GM20431 (cell line): ENCODE measurements around the gene ARHGEF28.

Experiments
- in situ Hi-C: fragments of 300-500 bp; cut with MseI, MboI; formaldehyde crosslinking; loops from one replicate; pipeline ENCODE4 v1.15.0; 2020; ENCODE audit warnings: low sequenced_read_pairs; ENCODE audit not compliant: unreplicated experiment

The ARHGEF28 gene

DNA sequence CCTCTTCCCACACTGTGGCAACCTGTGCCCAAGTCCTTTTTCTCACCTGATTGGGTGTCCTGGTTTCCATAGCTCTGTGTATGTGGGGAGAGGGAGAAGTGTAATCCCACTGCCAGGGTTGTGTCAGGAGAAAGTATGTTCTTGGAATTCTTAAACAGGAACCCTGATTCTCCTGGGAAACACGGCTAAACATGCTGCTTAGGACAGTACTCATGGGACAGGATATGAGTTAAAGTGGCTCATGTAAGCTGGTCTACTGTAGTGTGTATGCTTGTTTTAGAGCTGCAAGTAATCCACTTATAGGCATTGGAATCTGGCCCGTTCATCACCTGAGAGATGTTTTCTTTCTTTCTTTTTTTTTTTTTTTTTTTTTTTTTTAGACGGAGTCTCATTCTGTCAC is 23.9 kb downstream of the ARHGEF28 start:
- in situ Hi-C loops = no loop called here

DNA sequence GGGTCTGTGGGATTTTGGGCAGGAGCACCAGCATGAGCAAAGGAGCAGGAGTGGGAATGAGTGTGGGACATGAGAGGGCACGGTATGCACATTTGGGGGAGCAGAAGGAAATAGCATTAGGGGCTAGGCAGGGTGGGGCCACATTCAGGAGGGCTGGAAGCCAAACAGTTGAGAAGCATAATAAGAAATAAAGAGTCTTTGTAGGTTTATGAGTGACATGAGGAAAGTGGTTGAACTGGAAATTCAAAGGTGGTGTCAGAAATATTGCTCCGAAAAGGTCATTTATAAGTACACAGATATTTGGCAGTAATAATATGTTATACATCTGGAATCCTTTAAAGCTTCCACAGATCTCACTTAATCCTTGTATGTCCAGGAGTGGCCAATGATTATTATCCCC is 26.4 kb downstream of the ARHGEF28 start:
- in situ Hi-C loops = no loop called here

DNA sequence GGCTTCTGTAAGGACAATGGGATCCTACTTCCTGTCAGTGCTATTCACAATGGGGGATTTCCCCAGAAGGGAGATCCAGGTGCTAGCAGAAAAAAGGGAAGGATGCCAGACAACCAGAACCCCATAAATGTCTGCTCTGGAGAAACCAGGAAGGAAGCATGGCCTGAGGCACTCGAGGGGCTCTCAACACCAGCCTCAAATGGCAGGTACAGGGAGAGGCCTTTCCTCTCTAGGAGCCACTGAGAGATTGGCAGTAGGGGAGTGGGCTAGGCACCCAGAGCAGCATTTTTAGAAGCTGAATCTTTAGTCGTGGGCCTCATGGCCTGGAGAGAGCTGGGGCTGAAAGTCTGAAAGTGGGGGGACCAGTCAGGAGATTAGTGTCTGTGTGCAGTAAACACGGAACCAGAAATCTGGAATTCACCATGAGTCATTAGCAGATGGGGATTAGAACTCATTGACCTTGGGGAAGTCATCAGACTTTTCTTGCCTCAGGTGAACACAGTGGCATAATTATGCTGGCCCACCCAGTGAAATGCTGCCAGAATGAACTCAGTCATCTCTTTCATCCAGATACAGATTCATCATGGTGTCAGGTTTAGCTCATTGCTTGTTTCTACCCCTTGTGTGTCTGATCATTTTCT is 28.3 kb downstream of the ARHGEF28 start:
- in situ Hi-C loops = no loop called here

DNA sequence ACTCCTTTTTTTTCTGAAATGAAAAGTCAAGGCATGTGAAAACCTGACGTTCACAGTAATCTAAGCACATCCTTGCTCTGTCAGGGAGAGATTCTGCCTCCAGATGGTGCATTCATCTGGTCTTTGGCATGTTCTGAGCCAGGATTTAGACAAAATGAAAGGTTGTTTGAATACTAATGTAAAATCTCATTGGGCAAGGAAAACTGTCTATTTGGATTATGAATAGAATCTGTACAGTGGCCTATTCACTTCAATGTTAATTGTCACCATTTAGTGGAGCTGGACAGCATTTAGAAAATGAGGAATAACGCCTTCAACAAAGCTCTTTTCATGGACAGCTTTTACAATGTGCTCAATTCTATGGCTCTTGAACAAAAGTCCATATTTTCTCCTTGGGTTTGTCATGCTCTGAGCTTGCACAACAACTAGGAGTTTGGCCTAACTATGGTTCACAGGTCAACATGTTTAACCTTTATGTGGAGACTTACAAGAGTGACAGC is 28.9 kb downstream of the ARHGEF28 start:
- in situ Hi-C loops = no loop called here

DNA sequence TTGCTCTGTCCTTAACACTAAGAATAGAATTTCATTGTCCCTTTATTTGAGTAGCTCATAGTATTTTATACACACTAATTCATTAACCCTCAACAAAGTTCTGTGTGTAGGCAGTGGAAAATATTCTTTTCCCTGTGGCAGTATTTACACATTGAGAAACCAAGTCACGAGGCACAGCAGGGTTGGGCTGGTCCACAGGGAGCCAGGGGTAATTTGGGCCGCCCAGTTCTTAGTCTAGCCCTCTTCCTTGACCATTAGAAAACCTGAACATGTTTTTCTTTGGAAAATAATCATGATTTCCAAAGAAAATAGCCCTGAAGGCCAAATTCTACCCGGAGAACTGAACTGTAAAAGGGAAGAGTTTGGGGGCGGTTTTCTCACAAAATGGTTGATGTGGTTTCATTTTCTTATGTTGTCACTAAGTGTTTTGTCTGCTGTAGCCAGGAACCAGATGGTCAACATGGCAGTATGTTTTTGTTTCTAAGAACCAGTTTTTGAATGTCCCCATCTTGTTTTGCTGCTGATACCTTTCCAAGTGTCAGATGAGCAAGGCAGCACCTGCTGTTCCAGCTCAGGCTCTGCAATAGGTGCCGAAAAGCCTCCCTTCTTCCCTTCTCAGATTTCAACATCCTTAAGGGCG is 29.6 kb downstream of the ARHGEF28 start:
- in situ Hi-C loops = no loop called here

DNA sequence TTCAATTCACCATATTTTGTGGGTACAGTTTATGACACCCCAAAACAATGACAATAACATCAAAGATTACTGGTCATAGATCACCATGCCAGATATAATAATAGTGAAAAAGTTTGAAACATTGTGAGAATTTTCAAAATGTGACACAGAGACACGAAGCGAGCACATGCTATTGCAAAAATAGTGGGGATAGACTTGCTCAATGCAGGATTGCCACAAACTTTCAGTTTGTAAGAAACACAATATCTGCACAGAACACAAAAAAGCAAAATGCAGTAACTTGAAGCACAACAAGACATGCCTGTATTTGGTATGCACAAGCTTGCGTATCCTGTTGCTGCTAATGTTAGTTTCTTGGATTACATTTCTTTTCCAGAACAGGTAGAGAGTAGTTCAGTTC is 35.8 kb downstream of the ARHGEF28 start:
- in situ Hi-C loops = no loop called here

DNA sequence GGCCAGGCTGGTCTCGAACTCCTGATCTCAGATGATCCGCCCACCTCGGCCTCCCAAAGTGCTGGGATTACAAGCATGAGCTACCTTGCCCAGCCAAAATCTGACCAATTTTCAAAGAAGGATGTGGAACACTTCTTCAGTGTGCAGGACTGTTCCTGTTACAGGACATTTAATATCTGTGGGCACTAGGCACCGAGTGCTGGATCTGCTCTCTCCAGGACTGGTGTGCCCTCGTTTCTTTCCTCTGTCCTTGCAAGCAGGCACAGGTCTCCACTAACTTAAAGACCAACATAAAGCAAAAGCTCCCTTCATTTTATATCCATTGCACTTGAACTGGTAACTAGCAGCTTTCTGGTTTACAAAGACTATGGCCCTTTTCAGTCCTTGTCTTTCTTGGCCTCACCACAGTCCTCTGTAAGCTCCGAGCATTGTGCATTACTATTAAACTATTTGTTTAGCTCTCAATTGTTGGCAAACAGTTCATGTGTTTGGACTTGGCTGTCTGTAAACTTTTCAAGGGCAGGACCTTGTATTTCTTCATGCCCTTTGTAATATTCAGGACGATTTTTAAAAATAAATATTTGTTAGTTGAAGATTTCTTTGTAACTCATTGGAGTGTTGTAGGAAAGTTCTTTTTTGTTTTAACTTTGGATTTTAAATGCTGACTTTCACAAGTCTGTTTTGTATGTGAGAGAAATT is 37.3 kb downstream of the ARHGEF28 start:
- in situ Hi-C loops = no loop called here

DNA sequence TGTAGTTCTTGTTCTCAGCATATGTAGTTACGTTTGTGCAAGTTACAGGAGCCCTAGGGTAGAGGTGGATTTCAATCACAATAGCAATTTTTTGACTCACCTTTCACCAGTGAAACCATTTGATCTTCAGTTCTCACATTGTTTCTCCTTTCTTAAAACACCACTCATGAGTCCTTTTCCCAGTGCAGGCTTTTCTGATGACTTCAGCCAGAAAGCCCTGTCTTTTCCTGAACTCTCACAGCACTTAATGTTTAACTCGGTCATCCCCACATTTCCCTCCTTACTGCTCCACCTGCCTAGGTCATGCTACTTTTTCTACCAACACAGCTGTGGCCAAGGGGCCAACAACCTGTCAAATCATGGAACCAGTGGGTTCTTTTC is 37.9 kb downstream of the ARHGEF28 start:
- in situ Hi-C loops = no loop called here

DNA sequence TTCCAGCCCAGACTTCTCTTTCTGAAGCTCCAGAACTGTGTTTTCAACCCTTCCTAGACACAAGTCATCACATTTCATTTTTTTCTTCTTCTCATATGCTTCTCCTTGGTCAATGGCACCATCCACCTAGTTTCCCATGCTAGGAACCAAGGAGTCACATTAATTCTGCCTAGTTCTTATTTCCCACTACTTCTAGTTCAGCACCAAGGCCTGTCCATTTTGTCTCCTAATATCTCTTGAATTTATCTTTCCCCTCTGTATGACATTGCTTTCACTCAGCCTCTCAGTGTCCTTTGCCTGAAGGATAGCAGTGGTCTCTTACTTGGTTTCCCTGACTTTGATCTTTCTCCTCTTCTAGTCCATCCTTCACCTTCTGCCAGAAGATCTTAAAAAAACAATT is 38.8 kb downstream of the ARHGEF28 start:
- in situ Hi-C loops = no loop called here

DNA sequence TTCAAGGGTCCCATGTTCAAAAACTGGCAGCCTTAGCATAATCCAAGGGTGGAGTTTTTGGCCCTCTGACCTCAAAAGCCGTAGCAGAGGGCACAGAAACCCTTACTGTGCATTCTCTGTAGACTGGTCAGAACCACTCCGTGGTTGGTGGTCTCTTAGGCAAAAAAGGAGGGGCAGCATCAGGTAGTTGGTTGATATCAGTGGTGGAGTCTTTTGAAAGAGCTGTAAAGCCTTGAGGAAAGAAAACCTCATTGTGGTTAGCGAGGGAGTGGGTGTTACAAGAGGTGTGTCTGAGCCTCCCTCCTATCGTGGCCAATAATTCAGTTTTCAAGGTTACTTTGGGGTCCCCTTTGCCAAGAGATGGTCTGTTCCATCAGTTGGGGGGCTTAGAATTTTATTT is 40.9 kb downstream of the ARHGEF28 start:
- in situ Hi-C loops = no loop called here

DNA sequence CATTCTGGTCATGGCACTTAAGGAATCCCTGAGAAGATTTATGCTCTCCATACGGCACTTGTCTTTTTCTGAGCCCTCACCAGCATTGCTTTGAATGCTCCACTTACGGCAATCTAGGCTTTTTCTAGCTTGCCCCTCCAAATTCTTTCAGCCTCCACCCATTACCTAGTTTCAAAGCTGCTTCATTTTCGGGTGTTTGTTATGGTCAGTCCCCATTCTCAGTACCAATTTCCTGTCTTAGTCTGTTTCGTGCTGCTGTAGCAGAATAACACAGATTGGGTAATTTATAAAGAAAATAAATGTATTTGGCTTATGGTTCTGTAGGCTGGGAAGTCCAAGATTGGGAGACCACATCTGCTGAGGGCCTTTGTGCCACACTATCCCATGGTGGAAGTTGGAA is 42.0 kb downstream of the ARHGEF28 start:
- in situ Hi-C loops = no loop called here

DNA sequence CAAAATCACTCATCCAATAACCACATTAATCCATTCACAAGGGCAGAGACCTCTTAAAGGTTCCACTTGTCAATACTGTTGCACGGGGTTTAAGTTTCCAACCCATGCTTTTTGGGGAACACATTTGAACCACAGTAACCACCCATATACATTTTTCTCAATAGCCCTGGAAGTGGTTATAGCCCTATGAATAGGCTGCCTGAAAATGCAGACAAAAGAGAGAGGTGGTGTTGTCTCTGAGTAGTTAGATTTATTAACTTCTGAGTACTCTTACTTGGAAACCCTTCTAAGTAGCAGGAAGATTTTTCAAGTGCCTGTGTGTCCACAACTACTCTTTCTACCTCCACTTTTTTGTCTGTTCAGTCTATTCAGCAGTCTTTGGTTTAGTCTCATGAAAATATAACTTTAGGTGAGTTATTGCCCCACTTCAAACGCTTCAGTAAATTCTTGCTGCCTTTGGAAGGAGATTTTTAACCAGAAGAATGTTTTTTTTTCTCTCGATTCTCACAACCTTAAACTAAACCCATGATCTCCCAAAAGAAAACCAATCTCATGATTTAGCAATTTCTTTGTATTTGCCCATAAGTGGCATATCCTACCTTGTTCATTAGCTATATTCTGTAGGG is 42.6 kb downstream of the ARHGEF28 start:
- in situ Hi-C loops = no loop called here

DNA sequence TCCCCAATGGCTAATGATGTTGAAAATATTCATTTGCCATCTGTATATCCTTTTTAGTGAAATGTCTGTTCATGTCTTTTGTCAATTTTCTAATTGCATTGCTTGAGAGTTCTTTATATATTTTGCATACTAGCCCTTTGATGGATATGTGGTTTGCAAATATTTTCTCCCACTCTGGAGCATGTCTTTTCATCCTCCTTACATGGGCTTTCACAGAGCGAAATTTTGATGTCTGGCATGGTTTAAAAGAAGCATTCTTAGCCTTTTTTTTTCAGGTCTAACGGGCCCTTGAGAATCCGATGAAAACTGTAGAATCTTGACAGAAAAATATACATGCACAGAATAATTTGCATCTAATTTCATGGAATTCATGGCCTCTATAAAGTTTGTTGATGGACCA is 44.7 kb downstream of the ARHGEF28 start:
- in situ Hi-C loops = no loop called here

DNA sequence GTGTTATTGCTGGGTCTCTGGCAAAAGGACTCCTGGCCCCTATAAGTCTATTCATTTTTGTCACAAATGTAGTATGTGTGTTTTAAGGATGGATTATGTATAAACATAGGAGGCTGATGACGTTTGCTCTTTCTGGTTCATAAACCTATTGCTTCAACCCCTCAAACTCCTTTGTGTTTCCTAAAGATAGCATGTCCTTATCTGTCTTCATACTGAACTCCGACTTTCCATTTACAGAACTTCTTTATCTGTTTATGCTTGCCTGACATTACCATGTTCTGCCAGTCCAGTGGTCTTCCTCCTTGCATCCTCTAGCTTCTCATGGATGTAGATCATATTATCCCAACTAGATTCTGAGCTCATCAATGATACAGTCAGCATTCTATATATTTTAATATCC is 46.1 kb downstream of the ARHGEF28 start:
- in situ Hi-C loops = no loop called here

DNA sequence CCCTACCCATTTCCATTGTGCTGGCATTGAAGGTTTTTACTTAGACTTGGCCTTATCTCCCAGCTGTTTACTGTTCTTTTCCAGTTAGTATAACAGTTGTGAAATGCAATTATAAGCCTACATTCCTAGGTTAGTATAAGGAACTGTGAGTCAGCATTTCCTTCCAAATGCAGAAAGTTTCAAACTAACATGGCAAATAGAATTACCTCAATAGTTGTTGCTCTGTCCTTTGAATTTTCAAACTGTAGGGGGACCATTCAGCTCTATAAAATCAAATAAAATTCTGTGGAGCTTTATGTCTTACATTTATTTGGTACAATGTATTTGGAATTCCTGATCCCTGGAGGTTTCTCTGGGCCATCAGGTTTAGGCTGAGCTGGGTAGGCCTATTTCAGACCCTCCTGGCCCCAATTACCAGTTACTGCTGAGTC is 47.2 kb downstream of the ARHGEF28 start:
- in situ Hi-C loops = no loop called here

DNA sequence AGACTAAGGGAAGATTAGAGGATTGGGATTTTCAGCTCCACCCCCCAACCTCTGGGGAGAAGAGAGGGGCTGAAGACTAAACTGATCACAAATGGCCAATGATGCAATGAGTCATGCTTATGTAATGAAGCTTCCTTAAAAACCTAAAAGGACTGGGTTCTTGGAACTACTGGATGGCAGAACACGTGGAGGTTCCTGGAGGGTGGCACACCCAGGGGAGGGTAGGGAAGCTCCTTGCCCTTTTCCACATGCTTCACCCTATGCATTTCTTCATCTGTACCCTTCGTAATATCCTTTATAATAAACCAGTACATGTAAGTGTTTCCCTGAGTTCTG is 48.6 kb downstream of the ARHGEF28 start:
- in situ Hi-C loops = no loop called here

DNA sequence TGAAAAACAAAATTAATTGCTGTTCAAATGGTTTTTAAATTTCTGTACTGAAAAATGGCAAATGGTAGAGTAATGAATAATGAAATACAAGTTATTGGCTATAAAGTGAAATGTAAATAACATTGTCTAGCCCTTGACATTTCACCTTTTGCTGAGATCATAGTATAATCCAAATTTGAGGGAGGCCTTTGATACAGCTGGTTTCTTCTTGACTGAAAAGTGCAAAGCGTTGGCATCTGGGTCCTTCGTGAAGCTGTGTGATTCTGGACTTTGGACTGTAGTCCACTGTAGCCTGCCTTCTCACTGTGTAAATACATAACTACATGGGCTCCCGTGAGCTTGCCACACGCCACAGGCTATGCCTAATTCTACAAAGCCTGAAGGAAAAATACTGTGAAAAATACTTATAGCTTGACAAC is 52.3 kb downstream of the ARHGEF28 start:
- in situ Hi-C loops = no loop called here

DNA sequence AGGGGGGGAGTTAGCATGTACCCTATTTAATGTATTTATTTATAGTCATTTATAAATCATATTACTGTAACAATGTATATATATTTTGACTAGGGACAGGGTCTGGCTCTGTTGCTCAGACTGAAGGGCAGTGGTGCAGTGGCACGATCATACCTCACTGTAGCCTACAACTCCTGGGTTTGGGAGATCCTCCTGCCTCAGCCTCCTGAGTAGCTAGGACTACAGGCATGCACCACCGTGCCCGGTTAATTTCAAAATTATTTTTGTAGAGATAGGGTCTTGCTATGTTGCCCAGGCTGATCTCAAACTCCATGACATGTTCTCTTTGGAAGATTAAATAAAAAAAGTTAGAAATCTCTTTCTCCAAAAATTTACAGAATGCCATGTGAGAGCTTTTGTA is 52.8 kb downstream of the ARHGEF28 start:
- in situ Hi-C loops = no loop called here

DNA sequence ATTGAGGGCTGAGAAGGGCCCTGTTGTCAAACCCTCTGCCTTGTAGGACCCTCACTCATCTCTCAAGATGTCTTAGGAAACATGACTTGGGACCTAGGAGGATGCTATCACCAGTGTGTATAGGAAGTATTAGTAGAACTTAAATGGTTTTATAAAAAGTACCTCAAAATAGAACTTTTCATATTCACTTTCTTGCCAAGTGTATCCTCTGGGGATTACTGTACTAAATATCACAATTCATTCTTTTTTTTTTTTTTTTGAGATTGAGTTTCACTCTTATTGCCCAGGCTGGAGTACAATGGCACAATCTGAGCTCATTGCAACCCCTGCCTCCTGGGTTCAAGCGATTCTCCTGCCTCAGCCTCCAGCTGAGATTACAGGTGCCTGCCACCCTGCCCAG is 56.2 kb downstream of the ARHGEF28 start:
- in situ Hi-C loops = no loop called here

DNA sequence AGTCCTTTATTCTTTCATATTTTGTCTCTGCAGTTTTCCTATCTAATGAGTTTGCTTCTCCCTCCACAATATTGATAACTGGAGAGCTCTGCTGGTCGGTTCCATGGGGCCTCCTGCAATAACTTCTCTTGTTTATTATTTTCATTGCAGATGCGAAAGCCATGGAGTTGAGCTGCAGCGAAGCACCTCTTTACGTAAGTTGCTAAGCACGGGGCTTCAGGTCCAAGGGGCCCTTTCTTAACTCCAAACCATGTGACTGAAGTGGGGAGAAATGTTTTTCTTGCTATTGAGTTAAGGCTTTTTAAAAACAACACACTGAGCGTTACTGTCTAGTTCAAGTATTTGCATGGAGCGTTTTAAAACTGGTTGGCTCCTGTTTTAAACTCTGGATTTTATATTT is 58.7 kb downstream of the ARHGEF28 start:
- in situ Hi-C loops = no loop called here

DNA sequence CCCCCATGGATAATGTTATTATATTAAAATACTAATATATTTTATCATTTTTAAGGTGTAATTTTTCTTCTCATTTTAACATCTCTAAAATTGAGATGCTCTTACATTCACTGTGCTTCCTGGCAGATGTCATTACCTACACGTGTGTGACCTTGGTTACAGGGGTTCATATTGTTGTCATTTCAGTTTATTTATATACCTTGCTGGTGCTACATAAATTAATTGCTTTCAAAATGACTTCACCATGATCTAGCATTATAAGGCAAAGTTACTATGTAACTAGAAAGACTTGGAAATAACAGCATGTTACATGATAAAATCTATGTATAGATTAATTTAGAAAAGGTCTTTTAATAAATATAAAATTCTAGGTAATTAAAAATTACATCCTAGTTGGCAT is 60.9 kb downstream of the ARHGEF28 start:
- in situ Hi-C loops = no loop called here
